Ishikawa (cell line): Measurements from ENCODE around the gene PASD1.

Experiments used
- CEBPB ChIP-seq: IDR thresholded peaks from 2 replicates; pipeline ENCODE4 v1.6.1; 2012
- CREB1 ChIP-seq: IDR thresholded peaks from 2 replicates; pipeline ENCODE4 v1.6.1; 2012; ENCODE audit warnings: low read depth
- EGR1 ChIP-seq: IDR thresholded peaks from 2 replicates; pipeline ENCODE4 v1.6.1; 2012
- EP300 ChIP-seq: IDR thresholded peaks from 2 replicates; pipeline ENCODE4 v1.6.1; 2012; ENCODE audit warnings: borderline replicate concordance
- FOXM1 ChIP-seq: IDR thresholded peaks from 2 replicates; pipeline ENCODE4 v1.6.1; 2012; ENCODE audit warnings: low read depth, borderline replicate concordance
- NFIC ChIP-seq: IDR thresholded peaks from 2 replicates; pipeline ENCODE4 v1.6.1; 2012
- RAD21 ChIP-seq: IDR thresholded peaks from 2 replicates; pipeline ENCODE4 v1.6.1; 2012; ENCODE audit warnings: low read depth
- TAF1 ChIP-seq: IDR thresholded peaks from 2 replicates; pipeline ENCODE4 v1.6.1; 2012; ENCODE audit warnings: low read depth, mild to moderate bottlenecking
- TCF12 ChIP-seq: IDR thresholded peaks from 2 replicates; pipeline ENCODE4 v1.6.1; 2012; ENCODE audit warnings: low read depth
- TEAD4 ChIP-seq: IDR thresholded peaks from 2 replicates; pipeline ENCODE4 v1.6.1; 2012
- YY1 ChIP-seq: IDR thresholded peaks from 2 replicates; pipeline ENCODE4 v1.6.1; 2012; ENCODE audit warnings: low read depth
- ZBTB7A ChIP-seq: IDR thresholded peaks from 2 replicates; pipeline ENCODE4 v1.6.1; 2012; ENCODE audit warnings: low read depth
- TF ChIP-seq, protein P1 (sequence below): IDR thresholded peaks from 2 replicates; pipeline ENCODE4 v1.6.1; 2012; ENCODE audit warnings: low read depth, mild to moderate bottlenecking
- TF ChIP-seq, protein P2 (sequence below): IDR thresholded peaks from 2 replicates; pipeline ENCODE4 v1.6.1; 2012
- TF ChIP-seq, protein P3 (sequence below): IDR thresholded peaks from 2 replicates; pipeline ENCODE4 v1.6.1; 2012

The PASD1 gene

DNA sequence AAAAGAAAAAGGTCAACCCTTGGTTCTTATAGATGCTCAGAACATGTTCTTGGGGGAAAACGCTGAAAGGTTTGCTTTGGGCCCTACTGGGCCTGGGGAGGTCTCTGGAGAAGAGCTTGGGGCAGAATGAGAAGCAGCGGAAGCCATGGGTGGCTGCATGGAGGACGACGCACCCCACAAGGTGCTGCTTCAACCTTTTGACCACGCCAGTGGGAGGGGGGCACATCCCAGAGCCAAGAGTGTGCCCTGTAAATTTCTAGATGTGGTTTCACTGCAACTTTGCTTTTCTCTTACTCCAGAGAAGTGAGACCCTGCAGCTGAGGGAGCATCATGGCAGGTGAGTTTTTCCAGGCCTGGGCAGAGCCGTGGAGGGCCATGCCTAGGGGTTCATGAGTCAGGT, 135.0 kb downstream of the PASD1 start:
- no peak for TF ChIP-seq YY1

DNA sequence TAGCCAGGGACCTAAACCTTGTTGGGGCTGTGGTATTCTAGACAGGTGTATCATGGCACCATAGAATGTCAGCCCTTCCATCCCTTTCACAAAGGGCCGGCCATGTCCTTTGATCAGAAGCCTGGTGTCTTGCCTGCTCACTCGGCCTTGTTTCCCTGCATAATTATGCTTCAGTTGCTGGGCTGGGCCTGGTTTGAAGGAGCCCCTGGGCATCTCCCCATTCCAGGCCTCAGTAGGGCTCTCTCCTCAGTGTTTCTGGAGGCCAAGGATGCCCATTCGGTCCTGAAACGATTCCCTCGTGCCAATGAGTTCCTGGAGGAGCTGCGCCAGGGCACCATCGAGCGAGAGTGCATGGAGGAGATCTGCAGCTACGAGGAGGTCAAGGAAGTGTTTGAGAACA, 136.3 kb downstream of the PASD1 start:
- TF ChIP-seq, protein P1, sequence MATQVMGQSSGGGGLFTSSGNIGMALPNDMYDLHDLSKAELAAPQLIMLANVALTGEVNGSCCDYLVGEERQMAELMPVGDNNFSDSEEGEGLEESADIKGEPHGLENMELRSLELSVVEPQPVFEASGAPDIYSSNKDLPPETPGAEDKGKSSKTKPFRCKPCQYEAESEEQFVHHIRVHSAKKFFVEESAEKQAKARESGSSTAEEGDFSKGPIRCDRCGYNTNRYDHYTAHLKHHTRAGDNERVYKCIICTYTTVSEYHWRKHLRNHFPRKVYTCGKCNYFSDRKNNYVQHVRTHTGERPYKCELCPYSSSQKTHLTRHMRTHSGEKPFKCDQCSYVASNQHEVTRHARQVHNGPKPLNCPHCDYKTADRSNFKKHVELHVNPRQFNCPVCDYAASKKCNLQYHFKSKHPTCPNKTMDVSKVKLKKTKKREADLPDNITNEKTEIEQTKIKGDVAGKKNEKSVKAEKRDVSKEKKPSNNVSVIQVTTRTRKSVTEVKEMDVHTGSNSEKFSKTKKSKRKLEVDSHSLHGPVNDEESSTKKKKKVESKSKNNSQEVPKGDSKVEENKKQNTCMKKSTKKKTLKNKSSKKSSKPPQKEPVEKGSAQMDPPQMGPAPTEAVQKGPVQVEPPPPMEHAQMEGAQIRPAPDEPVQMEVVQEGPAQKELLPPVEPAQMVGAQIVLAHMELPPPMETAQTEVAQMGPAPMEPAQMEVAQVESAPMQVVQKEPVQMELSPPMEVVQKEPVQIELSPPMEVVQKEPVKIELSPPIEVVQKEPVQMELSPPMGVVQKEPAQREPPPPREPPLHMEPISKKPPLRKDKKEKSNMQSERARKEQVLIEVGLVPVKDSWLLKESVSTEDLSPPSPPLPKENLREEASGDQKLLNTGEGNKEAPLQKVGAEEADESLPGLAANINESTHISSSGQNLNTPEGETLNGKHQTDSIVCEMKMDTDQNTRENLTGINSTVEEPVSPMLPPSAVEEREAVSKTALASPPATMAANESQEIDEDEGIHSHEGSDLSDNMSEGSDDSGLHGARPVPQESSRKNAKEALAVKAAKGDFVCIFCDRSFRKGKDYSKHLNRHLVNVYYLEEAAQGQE: no peak
- TF ChIP-seq TEAD4 (no peak), NFIC (no peak)

DNA sequence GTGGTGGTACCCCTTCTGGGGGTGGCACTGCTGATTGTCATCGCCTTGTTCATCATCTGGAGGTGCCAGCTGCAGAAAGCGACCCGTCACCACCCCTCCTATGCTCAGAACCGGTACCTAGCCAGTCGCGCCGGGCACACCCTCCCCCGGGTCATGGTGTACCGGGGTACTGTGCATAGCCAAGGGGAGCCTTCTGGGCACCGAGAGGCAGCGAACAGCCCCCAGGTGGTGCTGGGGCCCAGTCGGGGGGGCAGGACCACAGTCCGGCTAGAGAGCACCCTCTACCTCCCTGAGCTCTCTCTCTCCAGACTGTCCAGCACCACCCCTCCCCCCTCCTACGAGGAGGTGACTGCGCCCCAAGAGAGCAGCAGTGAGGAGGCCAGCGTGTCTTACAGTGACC, 137.1 kb downstream of the PASD1 start:
- no peak for TF ChIP-seq FOXM1
- no peak for TF ChIP-seq CREB1
- TF ChIP-seq, protein P2, sequence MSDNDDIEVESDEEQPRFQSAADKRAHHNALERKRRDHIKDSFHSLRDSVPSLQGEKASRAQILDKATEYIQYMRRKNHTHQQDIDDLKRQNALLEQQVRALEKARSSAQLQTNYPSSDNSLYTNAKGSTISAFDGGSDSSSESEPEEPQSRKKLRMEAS: no peak
- TF ChIP-seq, protein P3, sequence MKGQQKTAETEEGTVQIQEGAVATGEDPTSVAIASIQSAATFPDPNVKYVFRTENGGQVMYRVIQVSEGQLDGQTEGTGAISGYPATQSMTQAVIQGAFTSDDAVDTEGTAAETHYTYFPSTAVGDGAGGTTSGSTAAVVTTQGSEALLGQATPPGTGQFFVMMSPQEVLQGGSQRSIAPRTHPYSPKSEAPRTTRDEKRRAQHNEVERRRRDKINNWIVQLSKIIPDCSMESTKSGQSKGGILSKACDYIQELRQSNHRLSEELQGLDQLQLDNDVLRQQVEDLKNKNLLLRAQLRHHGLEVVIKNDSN: no peak
- TF ChIP-seq NFIC: no peak
- TF ChIP-seq YY1: no peak
- no peak for TF ChIP-seq ZBTB7A
- no peak for TF ChIP-seq CEBPB
- TF ChIP-seq TAF1: no peak
- TF ChIP-seq EP300: no peak

DNA sequence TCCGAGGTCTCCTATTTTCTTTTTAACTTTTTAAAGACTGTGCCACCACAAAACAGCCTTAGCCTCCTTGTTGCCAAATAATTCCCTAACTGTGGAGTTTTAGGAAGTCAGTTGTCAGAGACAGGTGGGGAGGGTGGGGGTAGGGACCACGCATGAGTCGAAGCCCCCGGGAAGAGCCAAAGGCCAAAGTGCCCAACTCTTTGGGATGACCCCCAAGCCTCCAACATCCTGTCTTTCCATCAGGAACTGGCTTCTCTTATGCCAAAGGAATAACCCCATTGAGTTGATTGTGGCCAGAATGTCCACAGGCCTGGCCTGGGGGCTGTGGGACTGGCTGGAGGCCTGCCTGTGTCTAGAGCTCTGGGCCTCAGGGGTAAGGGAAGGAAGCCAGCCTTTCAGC, 137.6 kb downstream of the PASD1 start:
- no peak for TF ChIP-seq NFIC
- TF ChIP-seq YY1: no peak
- TF ChIP-seq RAD21: no peak
- TF ChIP-seq TEAD4: no peak
- TF ChIP-seq, protein P2: no peak
- no peak for TF ChIP-seq EP300
- TF ChIP-seq, protein P1: no peak
- no peak for TF ChIP-seq ZBTB7A
- no peak for TF ChIP-seq TCF12
- no peak for TF ChIP-seq CEBPB
- TF ChIP-seq CREB1: no peak
- TF ChIP-seq FOXM1: no peak
- TF ChIP-seq, protein P3: no peak
- no peak for TF ChIP-seq TAF1
- TF ChIP-seq EGR1: no peak

DNA sequence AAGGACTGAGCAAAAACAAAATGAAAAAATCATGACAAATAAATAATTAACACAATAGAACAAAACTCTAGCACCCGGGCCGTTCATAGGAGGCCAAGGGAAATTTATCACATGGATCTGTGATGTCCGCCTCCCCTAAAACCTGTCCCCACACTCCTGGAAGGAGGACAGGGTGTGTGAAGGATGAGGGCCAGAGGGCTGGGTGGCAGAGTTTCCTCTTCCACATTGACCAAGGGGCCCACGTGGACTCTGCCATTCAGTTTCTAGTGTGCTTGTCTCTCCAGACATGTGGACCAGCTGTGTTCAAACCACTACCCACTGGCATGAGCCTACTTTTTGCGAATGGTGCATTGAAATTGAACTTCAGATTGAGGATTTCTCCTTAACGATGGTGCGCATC, 138.1 kb downstream of the PASD1 start:
- TF ChIP-seq, protein P3: no peak
- TF ChIP-seq CREB1: no peak
- no peak for TF ChIP-seq EP300
- TF ChIP-seq, protein P1: no peak
